ENCODE data around the gene GPANK1. TPM values are rescaled to one million over a fixed set of nuclear protein-coding genes. Genes with fewer than 3 reads are reported as not detected.
A peak's percentile ranks its signal among the peaks of the same experiment; 100 is the strongest.

The GPANK1 gene
- total and polyA plus RNA-seq, 9 of the 15 experiments (the other 6 are each of a cell fraction or from before 2014, with no cell fraction given), result 32.2 to 111 (median 46.3) TPM

- no peak for TF ChIP-seq RB1 (IDR thresholded peaks at IDR 0.05; ENCODE audit: low read depth)
- TF ChIP-seq FOXJ2 (tag; IDR thresholded peaks at IDR 0.05), result no peak
- TF ChIP-seq CBFB (CRISPR knock-in tag; IDR thresholded peaks at IDR 0.05), result no peak
- TF ChIP-seq RBM22 (IDR thresholded peaks at IDR 0.05; ENCODE audit: low read depth, low read length, poor library complexity, severe bottlenecking), result peak; percentile 45
- TF ChIP-seq ETV5 (CRISPR knock-in tag; IDR thresholded peaks at IDR 0.05; ENCODE audit: low read depth), result peak; percentile 98
- TF ChIP-seq RAD21 (CRISPR knock-in tag; conservative IDR thresholded peaks at IDR 0.05 in 1 of 2, IDR thresholded peaks at IDR 0.05 in 1 of 2), result 0 out of 4 replicates have a peak, but pooled peaks of 1 of the 2 experiments have one; percentile 2
- TF ChIP-seq TARDBP (IDR thresholded peaks at IDR 0.05), result peak; percentile 31; the same call in 1 of the 2 replicates
- TF ChIP-seq PYGO2 (tag; IDR thresholded peaks at IDR 0.05), result 0 out of 2 replicates have a peak, but pooled peaks have one; percentile 24
- no peak for TF ChIP-seq ZNF23 (CRISPR knock-in tag; IDR thresholded peaks at IDR 0.05)
- TF ChIP-seq POLR3A (IDR thresholded peaks at IDR 0.05; ENCODE audit: borderline replicate concordance, extremely low read depth, insufficient read depth, insufficient read length), result no peak
- TF ChIP-seq TBP (optimal IDR thresholded peaks at IDR 0.05; ENCODE audit: low read depth, low read length), result peak; percentile 36
- peak; percentile 65 for TF ChIP-seq SUPT5H (IDR thresholded peaks at IDR 0.05)
- no peak; the same call in 1 of the 2 replicates for TF ChIP-seq USF1 (CRISPR knock-in tag; IDR thresholded peaks at IDR 0.05)
- no peak for TF ChIP-seq HMG20A (CRISPR knock-in tag; conservative IDR thresholded peaks at IDR 0.05)
- TF ChIP-seq RCOR1 (IDR thresholded peaks at IDR 0.05; ENCODE audit: borderline replicate concordance in 1 of 2, low read depth in 2 of 2, low read length in 2 of 2), result peak in 1 of 2 experiments; percentile 91; a peak in 1 of 4 replicates
- TF ChIP-seq CBFA2T2 (conservative IDR thresholded peaks at IDR 0.05), result no peak
- TF ChIP-seq ZNF224 (CRISPR knock-in tag; IDR thresholded peaks at IDR 0.05), result 0 out of 2 replicates have a peak, but pooled peaks have one; percentile 35
- no peak; the same call in 1 of the 2 replicates for TF ChIP-seq ZNF384 (IDR thresholded peaks at IDR 0.05; ENCODE audit: low read depth, low read length)
- TF ChIP-seq BACH1 (tag; IDR thresholded peaks at IDR 0.05), result no peak
- no peak for TF ChIP-seq ZNF766 (CRISPR knock-in tag; conservative IDR thresholded peaks at IDR 0.05)
- TF ChIP-seq RFX1 (IDR thresholded peaks at IDR 0.05), result no peak
- TF ChIP-seq CTCFL (IDR thresholded peaks at IDR 0.05; ENCODE audit: borderline replicate concordance, insufficient read depth, low read depth, low read length, poor library complexity, severe bottlenecking), result no peak
These were observed 622 bp downstream of the GPANK1 start (continued) for GRCh38 chr6:31663961-31664789.
